Stimulated activated effector memory CD8-positive, alpha-beta T cell treated with anti-CD3 and anti-CD28 coated beads, Interleukin-12 subunit alpha, Interleukin-12 subunit beta, amount 100 ng/mL, for 72 hours (primary cell): ENCODE data around the gene IGFN1.

Source experiments
- ATAC-seq: fragments of 150-1000 bp; cut with Tn5 transposase; 2 replicates; pipeline ENCODE4 v1.10.0; 2021
- DNase-seq, 2 donors: peaks; one replicate each; pipeline ENCODE4 v3.0.0; 2021 to 2022; ENCODE audit warnings: low spot score in 2 of 2
- H3K27ac Mint-ChIP-seq: one replicate; pipeline ENCODE4 v1.8.0; 2022; ENCODE audit warnings: mild to moderate bottlenecking, mixed read lengths
- H3K36me3 Mint-ChIP-seq: one replicate; pipeline ENCODE4 v1.8.0; 2022; ENCODE audit warnings: mild to moderate bottlenecking, mixed read lengths
- H3K4me1 Mint-ChIP-seq: one replicate; pipeline ENCODE4 v1.8.0; 2022; ENCODE audit warnings: mixed read lengths
- H3K4me3 Mint-ChIP-seq: one replicate; pipeline ENCODE4 v1.8.0; 2022; ENCODE audit warnings: mild to moderate bottlenecking, mixed read lengths
- H3K9me3 Mint-ChIP-seq: one replicate; pipeline ENCODE4 v1.8.0; 2022; ENCODE audit warnings: mixed read lengths

Gene IGFN1

GRCh38 chr1:201266276-201266675 lies 75.7 kb downstream of the IGFN1 start:
- DNase-seq (no peak), ATAC-seq (no peak)
- no peaks in the 10 kb centered on the region for H3K36me3 Mint-ChIP-seq
- no peak overlapping the region for H3K27ac Mint-ChIP-seq
- H3K4me1 Mint-ChIP-seq = no peaks in the 10 kb centered on the region
- no peak overlapping the region for H3K4me3 Mint-ChIP-seq
- no peaks in the 10 kb centered on the region for H3K9me3 Mint-ChIP-seq

GRCh38 chr1:201266774-201267173 lies 76.2 kb downstream of the IGFN1 start:
- ATAC-seq (no peak), DNase-seq (peak in 1 of 2 donors; percentile 13)
- H3K4me3 Mint-ChIP-seq = no peak overlapping the region
- H3K4me1 Mint-ChIP-seq = no peaks in the 10 kb centered on the region
- no peak overlapping the region for H3K27ac Mint-ChIP-seq
- no peaks in the 10 kb centered on the region for H3K9me3 Mint-ChIP-seq
- no peaks in the 10 kb centered on the region for H3K36me3 Mint-ChIP-seq

DNA sequence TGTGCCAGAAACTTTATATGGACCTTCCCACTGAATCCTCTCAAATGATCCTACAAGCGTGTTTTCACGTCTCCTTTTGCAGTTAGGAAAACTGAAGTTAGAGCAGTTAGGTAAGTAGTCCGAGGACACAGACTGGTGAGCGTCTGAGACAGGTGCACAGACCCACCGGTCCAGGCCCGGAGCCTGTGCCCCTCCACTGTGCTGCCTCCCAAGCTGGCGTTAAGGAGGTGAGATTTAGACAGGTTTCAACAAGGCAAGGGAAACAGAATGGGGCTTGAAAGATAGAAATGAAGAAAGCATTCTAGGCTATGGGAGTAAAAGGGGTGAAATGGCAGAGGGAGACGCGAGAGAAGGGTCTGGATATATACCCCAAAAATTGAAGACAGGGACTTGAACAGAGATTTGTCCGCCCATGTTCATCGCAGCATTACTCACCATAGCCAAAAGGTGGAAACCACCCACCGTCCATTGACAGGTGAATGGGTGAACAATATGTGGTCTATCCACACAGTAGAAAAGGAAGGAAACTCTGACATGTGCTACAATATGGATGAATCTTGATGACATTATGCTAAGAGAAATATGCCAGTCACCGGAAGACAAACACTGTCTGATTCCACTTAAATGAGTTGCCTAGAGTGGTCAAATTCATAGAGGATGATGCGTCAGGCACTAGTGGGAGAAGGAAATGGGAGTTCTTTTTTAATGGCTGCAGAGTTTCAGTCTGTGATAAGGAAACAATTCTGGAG lies 77.0 kb downstream of the IGFN1 start:
- no peaks in the 10 kb centered on the region for H3K36me3 Mint-ChIP-seq
- no peak overlapping the region for H3K27ac Mint-ChIP-seq
- H3K4me3 Mint-ChIP-seq = no peak overlapping the region
- ATAC-seq = no peak
- DNase-seq = peak in 1 of 2 donors; percentile 18
- H3K4me1 Mint-ChIP-seq = no peaks in the 10 kb centered on the region
- no peaks in the 10 kb centered on the region for H3K9me3 Mint-ChIP-seq

DNA sequence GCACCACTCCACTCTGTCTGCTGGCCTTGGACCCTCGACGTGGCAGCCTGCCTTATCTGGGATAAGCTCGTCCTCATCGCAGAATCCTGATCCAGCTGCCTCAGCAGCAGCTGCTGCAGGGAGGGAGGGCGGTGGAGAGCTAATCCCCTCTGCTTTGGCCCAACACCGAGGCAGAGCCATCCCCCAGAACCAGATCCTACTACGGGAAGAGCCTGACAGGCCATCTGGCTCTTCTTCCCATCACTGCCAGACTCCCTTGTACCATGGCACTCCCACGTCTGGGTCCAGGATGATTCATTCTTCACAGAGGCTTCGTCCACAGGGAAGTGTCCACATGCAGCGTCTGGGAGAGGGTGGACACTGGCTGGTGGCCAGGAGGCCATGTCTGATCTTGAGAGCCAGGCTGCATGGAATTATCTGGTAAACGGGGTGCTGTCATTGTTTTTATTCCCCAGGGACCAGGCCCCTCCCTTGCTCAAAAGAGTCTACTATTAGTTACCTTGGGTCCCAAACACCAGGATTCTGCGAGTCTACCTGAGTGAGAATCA lies 78.1 kb downstream of the IGFN1 start:
- no peak for DNase-seq
- H3K4me3 Mint-ChIP-seq = no peak overlapping the region
- H3K36me3 Mint-ChIP-seq = no peaks in the 10 kb centered on the region
- no peaks in the 10 kb centered on the region for H3K9me3 Mint-ChIP-seq
- no peak for ATAC-seq
- H3K4me1 Mint-ChIP-seq = no peaks in the 10 kb centered on the region
- H3K27ac Mint-ChIP-seq = no peak overlapping the region

- Mint-ChIP-seq H3K9me3 (no peaks in the 10 kb centered on the region), H3K4me3 (no peak overlapping the region), H3K4me1 (no peaks in the 10 kb centered on the region), H3K27ac (no peak overlapping the region), H3K36me3 (no peaks in the 10 kb centered on the region)
- DNase-seq (no peak), ATAC-seq (no peak)
Measured at GRCh38 chr1:201269281-201269680, 78.7 kb downstream of the IGFN1 start.

- ATAC-seq (no peak), DNase-seq (no peak)
- Mint-ChIP-seq H3K27ac (no peak overlapping the region), H3K9me3 (no peaks in the 10 kb centered on the region), H3K36me3 (no peaks in the 10 kb centered on the region), H3K4me3 (no peak overlapping the region), H3K4me1 (no peaks in the 10 kb centered on the region)
Measured at GRCh38 chr1:201269900-201270410, 79.3 kb downstream of the IGFN1 start.

DNA sequence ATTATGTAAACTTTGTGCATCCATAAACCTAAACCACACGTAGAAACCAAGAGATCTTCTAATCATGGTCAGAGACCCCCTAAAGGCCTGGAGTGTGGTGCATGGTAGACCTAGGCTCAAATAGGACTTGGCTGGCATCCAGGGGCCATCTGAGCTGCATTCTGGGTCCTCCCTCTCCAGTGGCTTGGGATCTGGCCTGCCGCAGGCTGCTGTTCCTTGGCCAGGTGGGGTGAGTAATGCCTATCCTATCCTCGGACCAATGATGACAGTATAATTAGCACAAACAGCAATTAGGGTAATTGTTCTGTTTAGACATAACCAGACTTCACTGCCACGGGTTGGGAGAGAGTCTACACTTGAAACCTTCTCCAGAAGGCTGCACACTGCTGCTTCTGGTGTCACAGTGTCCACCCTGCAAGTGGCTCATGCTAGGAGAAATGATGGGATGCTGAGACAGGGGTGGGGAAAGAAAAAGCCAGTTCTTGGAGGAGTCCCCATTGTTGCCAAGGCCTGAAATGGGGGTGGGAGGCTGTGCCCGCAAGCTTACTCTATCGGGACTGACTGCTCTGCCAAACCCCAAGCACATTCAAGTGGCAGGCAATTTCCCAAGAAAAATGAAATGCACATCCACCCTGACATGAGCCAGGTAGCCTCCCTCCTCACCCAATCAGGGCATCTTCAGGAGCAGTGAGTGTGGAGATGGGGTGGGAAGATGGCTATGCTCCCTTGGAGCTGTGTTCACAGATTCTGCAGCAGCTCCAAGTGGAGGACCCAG lies 80.2 kb downstream of the IGFN1 start:
- H3K36me3 Mint-ChIP-seq = no peaks in the 10 kb centered on the region
- DNase-seq (no peak), ATAC-seq (no peak)
- H3K4me1 Mint-ChIP-seq = no peaks in the 10 kb centered on the region
- H3K27ac Mint-ChIP-seq = no peak overlapping the region
- H3K9me3 Mint-ChIP-seq = no peaks in the 10 kb centered on the region
- H3K4me3 Mint-ChIP-seq = no peak overlapping the region

DNA sequence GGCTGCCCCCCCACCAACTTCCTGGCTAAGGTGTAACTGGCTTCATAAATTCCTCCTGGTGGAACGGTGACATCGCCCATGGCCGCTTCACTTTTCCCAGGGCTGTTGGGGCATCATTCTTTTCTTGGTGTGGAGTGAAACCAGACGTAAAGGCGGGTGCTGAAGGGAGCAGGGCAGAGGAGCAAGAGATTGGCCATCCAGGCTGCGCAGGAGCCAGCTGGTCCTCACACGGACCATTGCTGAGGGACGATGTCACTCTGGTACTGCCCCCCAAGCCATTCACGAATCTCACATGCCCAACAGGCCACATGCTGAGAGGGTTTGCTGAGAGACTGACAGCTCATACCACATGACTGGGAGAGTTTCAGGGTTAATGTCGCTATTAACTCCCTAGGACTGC lies 82.2 kb downstream of the IGFN1 start:
- Mint-ChIP-seq H3K4me1 (no peaks in the 10 kb centered on the region), H3K36me3 (no peaks in the 10 kb centered on the region), H3K9me3 (no peaks in the 10 kb centered on the region), H3K27ac (no peak overlapping the region), H3K4me3 (no peak overlapping the region)
- ATAC-seq = no peak
- DNase-seq = no peak

DNA sequence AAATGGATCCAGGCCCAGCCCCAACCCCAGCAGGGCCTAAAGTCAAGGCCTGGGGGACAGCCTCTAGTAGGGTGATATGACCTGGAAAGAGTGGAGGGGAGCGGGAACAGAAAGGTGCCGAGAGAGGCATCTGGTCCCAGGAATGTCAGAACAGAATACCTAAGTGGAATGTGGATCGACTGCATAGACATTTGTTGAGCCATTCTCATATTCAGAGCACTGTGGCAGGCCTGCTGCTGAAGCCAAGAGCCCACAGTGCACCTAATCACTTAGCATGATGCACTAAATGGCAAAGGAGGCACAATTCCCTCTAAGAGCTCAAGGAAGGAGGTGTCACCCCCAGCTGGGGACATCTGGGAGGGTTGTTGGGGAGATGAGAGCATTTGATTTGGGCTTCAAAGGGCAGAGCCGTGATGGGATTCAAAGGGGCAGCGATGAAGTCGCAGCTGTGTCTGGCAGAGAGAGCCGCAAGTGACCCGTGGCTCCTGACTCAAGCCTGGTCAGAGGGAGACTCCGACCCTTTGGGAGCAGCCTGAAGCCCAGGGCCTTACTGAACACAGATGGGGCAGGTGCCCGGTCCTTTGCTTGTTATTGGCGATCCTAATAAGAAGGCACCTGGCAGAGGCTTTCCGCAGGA lies 84.1 kb downstream of the IGFN1 start:
- Mint-ChIP-seq H3K9me3 (no peaks in the 10 kb centered on the region), H3K4me1 (no peaks in the 10 kb centered on the region), H3K27ac (no peak overlapping the region), H3K4me3 (no peak overlapping the region), H3K36me3 (no peaks in the 10 kb centered on the region)
- DNase-seq = no peak
- no peak for ATAC-seq

GRCh38 chr1:201275253-201275666 lies 84.6 kb downstream of the IGFN1 start:
- Mint-ChIP-seq H3K27ac (no peak overlapping the region), H3K4me1 (no peaks in the 10 kb centered on the region), H3K9me3 (no peaks in the 10 kb centered on the region), H3K4me3 (no peak overlapping the region), H3K36me3 (no peaks in the 10 kb centered on the region)
- DNase-seq (no peak), ATAC-seq (no peak)

- Mint-ChIP-seq H3K36me3 (no peaks in the 10 kb centered on the region), H3K4me1 (no peaks in the 10 kb centered on the region), H3K4me3 (no peak overlapping the region), H3K27ac (no peak overlapping the region), H3K9me3 (no peaks in the 10 kb centered on the region)
- DNase-seq (no peak), ATAC-seq (no peak)
Measured at GRCh38 chr1:201276891-201277290, 86.3 kb downstream of the IGFN1 start.

GRCh38 chr1:201277441-201277840 lies 86.8 kb downstream of the IGFN1 start:
- Mint-ChIP-seq H3K4me3 (no peak overlapping the region), H3K9me3 (no peaks in the 10 kb centered on the region), H3K36me3 (no peaks in the 10 kb centered on the region), H3K4me1 (no peaks in the 10 kb centered on the region), H3K27ac (no peak overlapping the region)
- DNase-seq = no peak
- no peak for ATAC-seq
